Adrenal gland (tissue), 5 donors: ENCODE results near the gene OPRL1.

Experiments used
- POLR2A ChIP-seq, 2 donors: fragments of 450-650 bp; IDR thresholded peaks; one replicate each; pipeline ENCODE4 v1.6.1; 2017; ENCODE audit warnings: antibody characterized with exemption in 2 of 2, mild to moderate bottlenecking in 2 of 2, moderate library complexity in 1 of 2
- TF ChIP-seq, protein P1 (sequence below), 6 experiments: fragments of 450-650 bp in 4 of 6; fragments of 200-600 bp in 2 of 6; sonication (generic) in 1 of 6; IDR thresholded peaks; 1 replicate in 5 of 6; 2 replicates in 1 of 6; pipeline versions ENCODE4 v1.5.1 to v1.8.0; 2016 to 2021; ENCODE audit warnings: antibody characterized with exemption in 6 of 6, mild to moderate bottlenecking in 2 of 6, moderate library complexity in 1 of 6
- donor health status: DM: no; HTN: no; CAD: no.

- TF ChIP-seq, protein P1, sequence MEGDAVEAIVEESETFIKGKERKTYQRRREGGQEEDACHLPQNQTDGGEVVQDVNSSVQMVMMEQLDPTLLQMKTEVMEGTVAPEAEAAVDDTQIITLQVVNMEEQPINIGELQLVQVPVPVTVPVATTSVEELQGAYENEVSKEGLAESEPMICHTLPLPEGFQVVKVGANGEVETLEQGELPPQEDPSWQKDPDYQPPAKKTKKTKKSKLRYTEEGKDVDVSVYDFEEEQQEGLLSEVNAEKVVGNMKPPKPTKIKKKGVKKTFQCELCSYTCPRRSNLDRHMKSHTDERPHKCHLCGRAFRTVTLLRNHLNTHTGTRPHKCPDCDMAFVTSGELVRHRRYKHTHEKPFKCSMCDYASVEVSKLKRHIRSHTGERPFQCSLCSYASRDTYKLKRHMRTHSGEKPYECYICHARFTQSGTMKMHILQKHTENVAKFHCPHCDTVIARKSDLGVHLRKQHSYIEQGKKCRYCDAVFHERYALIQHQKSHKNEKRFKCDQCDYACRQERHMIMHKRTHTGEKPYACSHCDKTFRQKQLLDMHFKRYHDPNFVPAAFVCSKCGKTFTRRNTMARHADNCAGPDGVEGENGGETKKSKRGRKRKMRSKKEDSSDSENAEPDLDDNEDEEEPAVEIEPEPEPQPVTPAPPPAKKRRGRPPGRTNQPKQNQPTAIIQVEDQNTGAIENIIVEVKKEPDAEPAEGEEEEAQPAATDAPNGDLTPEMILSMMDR (IDR thresholded peaks at IDR 0.05): peak; percentile 24 to 62 (median 38)
- TF ChIP-seq POLR2A (IDR thresholded peaks at IDR 0.05): no peak
Measured at GRCh38 chr20:64101731-64102621, 22.1 kb downstream of the OPRL1 start.
